ENCODE measurements around the gene SNX2. TPM values are rescaled to one million over a fixed set of nuclear protein-coding genes. Genes with fewer than 3 reads are reported as not detected.
A peak's percentile ranks its signal among the peaks of the same experiment; 100 is the strongest.
"Not testable (repeated sequence)": the region's sequence is repeated elsewhere in the genome, so short reads cannot be mapped to it uniquely, and the experiment has no call there.

The SNX2 gene
- polyA plus RNA-seq (ENCODE audit: insufficient read length in 10 of 10), result 10 to 100 TPM; 47.5 to 69.6 (median 60.4) TPM
- long read RNA-seq, donor 1, transcript SNX2-201 (15 exons, 2,128 nt), result major isoform, 7 of 52 reads
- long read RNA-seq, donor 1, partial matches to known transcripts, result 35 of 52 reads
- long read RNA-seq, donor 1, other reads (novel, unspliced or antisense), result 6 of 52 reads
- long read RNA-seq, donor 2, transcript SNX2-201 (15 exons, 2,128 nt), result major isoform, 8 of 41 reads
- long read RNA-seq, donor 2, partial matches to known transcripts, result 30 of 41 reads
- long read RNA-seq, donor 2, other reads (novel, unspliced or antisense), result 0 of 41 reads
- long read RNA-seq, donor 3, result 0 reads
- long read RNA-seq, donor 4, transcript SNX2-201 (15 exons, 2,128 nt), result major isoform, 9 of 35 reads
- long read RNA-seq, donor 4, partial matches to known transcripts, result 23 of 35 reads
- long read RNA-seq, donor 4, other reads (novel, unspliced or antisense), result 0 of 35 reads
- long read RNA-seq, donor 5, transcript SNX2-201 (15 exons, 2,128 nt), result major isoform, 10 of 19 reads
- long read RNA-seq, donor 5, partial matches to known transcripts, result 6 of 19 reads
- long read RNA-seq, donor 5, other reads (novel, unspliced or antisense), result 0 of 19 reads
- long read RNA-seq, donor 6, transcript SNX2-201 (15 exons, 2,128 nt), result major isoform, 19 of 63 reads
- long read RNA-seq, donor 6, partial matches to known transcripts, result 36 of 63 reads
- long read RNA-seq, donor 6, other reads (novel, unspliced or antisense), result 6 of 63 reads
- long read RNA-seq, donor 7, transcript SNX2-201 (15 exons, 2,128 nt), result major isoform, 6 of 10 reads
- long read RNA-seq, donor 7, partial matches to known transcripts, result 0 of 10 reads
- long read RNA-seq, donor 7, other reads (novel, unspliced or antisense), result 0 of 10 reads
- long read RNA-seq, donor 8, transcript SNX2-201 (15 exons, 2,128 nt), result major isoform, 10 of 57 reads
- long read RNA-seq, donor 8, partial matches to known transcripts, result 42 of 57 reads
- long read RNA-seq, donor 8, other reads (novel, unspliced or antisense), result 0 of 57 reads
- long read RNA-seq, donor 9, partial matches to known transcripts, result 0 of 2 reads
- long read RNA-seq, donor 9, other reads (novel, unspliced or antisense), result 0 of 2 reads

DNA sequence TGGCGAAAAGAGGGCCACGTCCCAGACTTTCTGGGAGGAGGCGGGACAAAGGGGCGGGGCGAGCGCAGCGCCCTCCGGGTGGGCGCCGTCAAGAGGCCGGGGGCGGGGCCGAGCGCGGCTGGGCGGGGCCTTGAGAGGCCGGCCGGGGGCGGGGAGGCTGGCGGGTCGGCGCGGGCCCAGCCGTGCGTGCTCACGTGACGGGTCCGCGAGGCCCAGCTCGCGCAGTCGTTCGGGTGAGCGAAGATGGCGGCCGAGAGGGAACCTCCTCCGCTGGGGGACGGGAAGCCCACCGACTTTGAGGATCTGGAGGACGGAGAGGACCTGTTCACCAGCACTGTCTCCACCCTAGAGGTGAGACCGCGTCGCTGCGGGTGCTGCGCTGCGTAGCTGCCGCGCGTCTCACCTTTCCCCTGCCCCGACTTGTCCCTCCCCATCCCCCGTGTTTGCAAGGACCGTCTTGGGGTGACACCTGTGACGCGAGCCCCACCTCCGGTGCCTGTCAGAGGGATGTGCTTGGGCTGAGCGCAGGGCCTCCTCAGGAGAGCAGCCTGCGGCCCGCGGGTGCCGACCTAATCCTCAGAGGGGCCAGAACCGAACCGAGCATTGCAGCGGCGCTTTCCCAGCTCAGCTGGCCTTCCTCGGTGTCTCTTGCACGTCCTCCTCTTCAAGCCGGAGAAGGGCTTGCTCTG lies at the start of gene SNX2:
TSS of gene SNX2 (plus strand) at position 220 of the 689 bp plus-strand sequence. CDS start at position 244, 24 bp downstream.
- peak; percentile 89 to 95 (median 91) for DNase-seq

GRCh38 chr5:122727112-122727541 lies 47.8 kb upstream of the SNX2 start:
- peak in 2 of 3 donors; percentile 34 to 44 for DNase-seq

GRCh38 chr5:122730037-122730436 lies 44.8 kb upstream of the SNX2 start:
- DNase-seq, result no peak

DNA sequence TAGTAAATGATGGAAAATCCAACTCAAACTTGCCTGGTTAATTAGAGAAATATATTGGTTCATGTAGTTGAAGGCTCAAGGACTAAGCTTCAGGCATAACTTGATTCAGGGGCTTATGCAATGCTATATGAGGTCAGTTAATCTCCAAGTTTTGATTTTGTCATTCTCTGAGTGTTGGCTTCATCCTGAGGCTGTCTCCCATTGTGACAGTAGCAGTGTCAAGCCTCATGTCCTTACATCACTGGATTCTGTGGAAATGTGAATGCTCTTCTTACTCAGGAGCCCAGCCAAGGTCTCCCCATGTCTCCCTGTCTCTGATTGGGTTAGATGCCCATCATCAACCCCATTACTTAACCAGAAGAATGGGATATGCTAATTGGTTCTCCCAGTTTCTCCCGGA lies 44.4 kb upstream of the SNX2 start:
- DNase-seq, result no peak

DNA sequence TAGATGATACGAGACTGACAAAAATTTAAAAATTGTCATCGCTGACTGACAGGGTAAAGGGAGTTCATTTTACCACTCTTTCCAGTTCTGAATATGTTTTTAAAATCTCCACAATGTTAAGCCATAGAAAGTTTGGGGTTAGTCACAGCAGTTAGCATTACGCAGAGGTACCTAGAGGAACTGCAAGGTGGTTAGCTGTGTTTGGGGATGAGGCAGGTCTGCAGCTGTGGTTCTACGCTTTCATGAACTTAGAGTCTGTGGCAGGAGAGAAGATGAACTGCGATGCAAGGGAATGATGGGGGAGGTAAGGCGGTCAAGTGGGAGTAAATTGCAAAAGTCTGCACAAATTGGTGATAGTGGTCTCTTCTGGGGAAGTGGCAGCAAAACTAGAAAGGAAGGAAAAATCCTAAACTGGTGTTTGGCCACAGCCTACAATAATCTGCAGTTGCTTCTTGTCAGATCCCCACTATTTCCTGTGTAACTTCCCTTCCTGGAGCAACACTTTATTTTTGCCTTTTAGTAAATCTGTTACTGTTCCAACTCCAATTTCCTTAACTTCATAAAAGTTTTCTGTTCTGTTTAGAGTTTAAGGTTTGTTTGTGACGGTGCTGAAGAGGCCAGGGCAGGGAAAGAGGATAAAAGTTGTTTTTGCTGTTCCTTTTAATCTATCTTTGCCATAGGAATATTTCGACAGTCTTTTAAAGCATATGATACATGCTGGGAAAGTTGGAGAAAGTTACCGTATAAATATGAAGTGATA lies 38.6 kb upstream of the SNX2 start:
- DNase-seq, result peak in 1 of 3 donors; percentile 51

GRCh38 chr5:122738088-122738487 lies 36.8 kb upstream of the SNX2 start:
- DNase-seq, result no peak

DNA sequence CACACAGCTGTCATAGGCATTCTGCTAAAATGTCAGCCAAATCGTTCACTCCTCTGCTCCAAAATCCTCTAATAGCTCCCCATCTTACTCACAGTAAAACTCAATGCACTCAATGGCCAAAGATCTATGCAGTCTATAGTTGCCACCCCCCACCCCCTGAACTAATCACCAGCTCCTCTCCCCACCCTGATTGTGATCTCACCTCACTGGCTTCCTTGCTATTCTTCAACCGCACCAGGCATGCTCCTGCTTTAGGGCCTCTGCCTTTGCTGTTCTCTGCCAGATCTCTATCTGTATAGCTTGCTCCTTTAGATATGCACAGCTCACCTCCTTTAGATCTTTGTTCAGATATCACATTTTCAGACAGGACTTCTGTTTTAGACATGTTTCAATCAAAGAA lies 33.2 kb upstream of the SNX2 start:
- DNase-seq, result no peak

DNA sequence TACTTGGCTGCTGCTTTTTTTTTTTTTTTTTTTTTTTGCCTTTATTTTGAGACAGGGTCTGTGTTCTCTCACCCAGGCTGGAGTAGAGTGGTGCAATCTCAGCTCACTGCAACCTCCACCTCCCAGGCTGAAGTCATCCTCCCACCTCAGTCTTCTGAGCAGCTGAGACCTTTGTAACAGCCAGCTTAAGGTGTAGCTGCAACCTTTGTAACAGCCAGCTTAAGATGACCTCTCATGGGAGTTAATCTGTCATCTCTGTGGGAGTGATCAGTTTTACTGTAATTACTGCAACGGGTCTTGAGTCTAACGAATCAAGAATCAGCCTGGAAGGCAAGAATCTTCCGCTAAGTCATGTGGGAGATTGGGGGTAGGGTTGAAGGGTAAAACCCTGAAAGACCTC lies 31.6 kb upstream of the SNX2 start:
- no peak for DNase-seq

GRCh38 chr5:122745597-122745996 lies 29.3 kb upstream of the SNX2 start:
- no peak for DNase-seq

DNA sequence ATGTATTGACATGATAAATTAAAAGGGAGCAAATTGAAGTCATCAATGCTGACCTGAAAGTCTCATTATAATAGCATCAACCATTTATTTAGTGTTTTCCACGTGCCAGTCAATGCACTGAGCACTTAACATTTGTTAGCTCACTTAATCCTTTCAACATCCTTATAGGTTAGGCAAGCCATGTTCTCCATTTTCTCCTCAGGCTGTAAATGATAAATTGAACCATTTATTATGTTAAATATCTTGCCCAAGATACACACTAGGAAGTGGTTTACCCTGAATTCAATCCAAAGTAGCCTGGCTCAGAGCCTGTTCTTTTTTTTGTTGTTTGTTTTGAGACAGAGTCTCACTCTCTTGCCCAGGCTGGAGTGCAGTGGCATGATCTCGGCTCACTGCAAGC lies 25.0 kb upstream of the SNX2 start:
- no peak for DNase-seq

GRCh38 chr5:122751293-122751782 lies 23.5 kb upstream of the SNX2 start:
- peak in 1 of 3 donors; percentile 27 for DNase-seq

DNA sequence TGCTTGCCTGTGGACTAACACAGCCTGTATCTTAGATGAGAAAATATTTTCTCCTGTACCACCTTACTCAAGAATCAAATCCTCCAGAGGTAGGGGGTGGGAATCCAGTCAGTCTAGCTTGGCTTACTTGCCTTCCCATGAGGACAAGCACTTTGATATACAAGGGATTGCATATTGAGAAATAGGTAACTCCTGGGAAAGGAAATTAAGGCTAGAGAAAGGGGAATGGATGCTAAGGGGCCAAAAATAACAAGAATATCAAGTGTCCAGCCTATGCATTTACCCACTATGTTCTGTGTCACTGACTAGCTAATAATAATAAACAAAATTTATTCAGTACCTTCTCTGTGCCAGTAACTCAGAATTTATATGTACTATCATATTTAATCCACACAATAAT lies 21.4 kb upstream of the SNX2 start:
- DNase-seq, result no peak

DNA sequence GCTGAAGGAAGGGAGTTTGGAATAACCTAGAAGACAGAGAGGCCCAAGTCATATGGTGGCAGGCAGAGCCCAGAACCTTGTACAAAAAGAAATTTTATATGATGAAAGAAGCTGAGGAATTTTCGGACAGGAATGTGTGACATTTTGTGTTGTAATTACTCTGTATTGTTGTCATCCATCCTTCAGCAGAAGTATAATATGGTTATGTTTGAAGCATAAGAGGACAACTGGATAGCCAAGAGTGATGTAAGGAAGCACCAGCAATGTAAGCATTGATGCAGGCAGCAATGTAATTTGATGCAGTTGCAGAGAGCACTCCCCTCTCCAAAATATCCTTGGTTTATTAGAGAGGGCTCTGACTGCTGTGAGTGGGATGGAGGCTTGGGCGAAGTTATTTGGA lies 19.1 kb upstream of the SNX2 start:
- DNase-seq, result no peak

DNA sequence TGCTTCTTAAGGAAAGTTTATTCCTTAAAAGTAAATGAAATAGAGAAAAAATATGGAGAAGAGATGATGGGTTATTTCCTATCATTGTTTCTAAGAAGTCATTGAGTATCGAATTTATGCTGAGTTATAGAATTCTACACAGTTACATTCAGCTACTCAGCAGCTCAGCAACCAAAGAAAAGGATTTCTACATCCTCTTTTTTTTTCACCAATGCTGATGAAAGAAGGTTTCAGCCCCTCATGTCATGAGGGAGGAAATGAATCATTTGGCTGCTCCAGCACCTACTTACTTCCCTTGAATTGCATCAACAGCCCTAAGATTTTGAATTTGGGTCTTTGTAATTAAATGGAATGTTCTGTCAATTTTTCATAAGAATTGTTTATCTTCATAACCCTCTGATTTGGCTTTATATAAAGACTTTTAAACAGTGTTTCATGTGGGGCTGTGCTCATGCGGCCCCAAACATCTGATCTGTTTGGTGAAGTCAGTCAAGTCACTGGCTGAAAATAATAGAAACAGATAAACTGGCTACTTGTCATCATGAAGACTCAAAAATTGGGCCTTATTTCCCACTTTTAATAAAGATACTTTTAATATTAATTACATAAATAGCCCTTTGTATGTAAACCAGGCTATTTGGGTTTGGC lies 18.5 kb upstream of the SNX2 start:
- peak in 2 of 3 donors; percentile 20 to 61 for DNase-seq

DNA sequence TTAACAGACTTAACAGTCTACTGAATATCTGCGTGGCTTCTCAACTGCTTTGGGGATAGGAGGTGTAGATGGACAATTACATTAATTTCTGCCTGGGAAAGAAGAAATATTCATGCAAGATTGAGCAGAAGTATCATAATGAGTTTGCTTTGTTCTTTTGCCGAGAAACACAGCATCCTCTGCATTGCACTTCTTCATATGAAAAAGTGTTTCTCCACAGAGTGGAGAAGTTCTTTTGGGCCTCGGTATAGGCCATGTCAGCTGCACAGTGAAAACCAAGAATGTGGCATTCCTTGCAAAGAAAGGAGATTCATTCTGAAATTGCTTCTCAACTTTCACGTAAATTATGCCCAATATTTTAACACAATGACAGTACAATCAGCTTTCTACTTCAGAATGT lies 17.6 kb upstream of the SNX2 start:
- DNase-seq, result no peak

DNA sequence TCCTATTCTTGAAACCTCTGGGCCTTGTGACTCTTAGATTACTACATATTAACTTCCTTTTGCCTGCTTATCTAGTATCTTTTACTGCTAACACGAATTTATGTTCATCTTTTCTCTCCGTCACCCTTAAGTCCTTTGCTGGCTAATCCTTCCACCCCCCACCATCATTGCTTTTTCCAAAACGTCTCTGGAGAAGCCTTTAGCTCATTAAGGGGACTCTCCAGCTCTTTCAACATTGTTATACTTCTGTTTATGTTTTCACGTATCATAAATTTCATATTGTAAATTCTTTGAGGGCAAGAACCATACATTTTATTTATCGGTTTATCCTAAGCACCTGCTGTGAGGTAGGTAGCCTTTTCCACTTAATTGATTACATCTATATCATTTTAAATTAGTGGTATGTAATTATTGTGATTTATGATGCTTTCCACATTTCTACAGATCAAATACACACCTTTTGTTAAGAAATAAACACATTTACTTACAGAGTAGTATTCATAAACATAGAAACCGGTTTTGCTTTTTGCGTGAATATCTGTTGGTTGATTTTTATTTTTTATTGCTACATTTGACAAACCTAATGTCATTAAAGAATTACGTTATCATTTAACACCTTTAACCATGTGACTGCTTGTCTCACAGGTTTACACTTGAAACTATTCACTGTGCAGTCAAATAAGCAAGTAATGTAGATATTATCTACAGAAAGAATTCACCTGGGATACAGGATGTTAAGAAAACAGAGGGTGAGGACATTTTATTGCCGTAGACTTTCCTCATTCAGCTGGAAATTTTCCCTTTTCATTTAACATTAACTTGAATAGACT lies 15.4 kb upstream of the SNX2 start:
- DNase-seq, result no peak

DNA sequence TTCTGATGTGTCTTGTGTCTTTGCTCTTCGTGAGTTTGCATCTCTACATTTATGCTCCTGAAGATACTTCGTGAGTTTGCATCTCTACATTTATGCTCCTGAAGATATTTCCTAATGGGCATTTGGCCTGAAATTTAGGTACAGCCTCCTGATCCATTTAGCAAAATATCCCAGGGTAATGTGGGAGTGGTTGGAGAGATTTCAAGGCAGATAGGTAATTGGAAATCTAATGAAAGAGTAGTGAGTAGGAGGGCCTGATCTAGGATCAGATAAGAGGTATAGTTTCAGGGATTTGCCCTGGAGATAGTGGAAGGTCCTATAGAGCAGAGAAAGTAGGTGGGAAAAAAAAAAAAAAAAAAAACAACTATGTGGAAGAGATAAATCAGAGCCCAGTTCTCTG lies 14.6 kb upstream of the SNX2 start:
- DNase-seq, result no peak

- no peak for DNase-seq
Observed at GRCh38 chr5:122761115-122761514, 13.8 kb upstream of the SNX2 start.

- DNase-seq, result not testable (repeated sequence)
Observed at GRCh38 chr5:122761896-122762295, 13.0 kb upstream of the SNX2 start.

Data from muscle of back (tissue), 13 donors.